Endothelial cell (in vitro differentiated cells): ENCODE data around the gene TBC1D12. TPM values are rescaled to one million over a fixed set of nuclear protein-coding genes. Genes with fewer than 3 reads are reported as not detected.
"Not testable (repeated sequence)": the region's sequence is repeated elsewhere in the genome, so short reads cannot be mapped to it uniquely, and the experiment has no call there.

Experiments
- DNase-seq: peaks from one replicate; pipeline ENCODE4 v3.0.0; 2021; ENCODE audit warnings: low spot score
- H3K27ac Mint-ChIP-seq: one replicate; pipeline ENCODE4 v1.8.0; 2021; ENCODE audit warnings: mixed read lengths, inconsistent platforms; ENCODE audit not compliant: unreplicated experiment
- H3K27me3 Mint-ChIP-seq: one replicate; pipeline ENCODE4 v1.8.0; 2021; ENCODE audit warnings: mild to moderate bottlenecking, moderate library complexity, mixed read lengths, inconsistent platforms; ENCODE audit not compliant: unreplicated experiment
- H3K36me3 Mint-ChIP-seq: one replicate; pipeline ENCODE4 v1.8.0; 2021; ENCODE audit warnings: mild to moderate bottlenecking, low read depth, mixed read lengths, inconsistent platforms; ENCODE audit not compliant: unreplicated experiment
- H3K4me1 Mint-ChIP-seq: one replicate; pipeline ENCODE4 v1.8.0; 2021; ENCODE audit warnings: mild to moderate bottlenecking, mixed read lengths, inconsistent platforms; ENCODE audit not compliant: unreplicated experiment
- H3K4me3 Mint-ChIP-seq: one replicate; pipeline ENCODE4 v1.8.0; 2021; ENCODE audit warnings: mild to moderate bottlenecking, mixed read lengths, inconsistent platforms; ENCODE audit not compliant: unreplicated experiment
- H3K9me3 Mint-ChIP-seq: one replicate; pipeline ENCODE4 v1.8.0; 2021; ENCODE audit warnings: mixed read lengths, inconsistent platforms; ENCODE audit not compliant: unreplicated experiment
- CTCF ChIP-seq: fragments of 200-600 bp; sonication (generic); IDR thresholded peaks from one replicate; pipeline ENCODE4 v1.5.0; 2021; ENCODE audit warnings: antibody characterized with exemption; ENCODE audit not compliant: unreplicated experiment
- total RNA-seq: library from RNA; stranded (reverse); fragmentation: NEBNext Ultra II Directional; extraction: Animal tissue kit (Norgen Biotek cat#: 25700); gene quantifications from one replicate; pipeline ENCODE4 v1.2.1, GENCODE V29; 2021; ENCODE audit not compliant: unreplicated experiment

TBC1D12 gene
- total RNA-seq, 1 donor from 2014 or later: 9.3 TPM

GRCh38 chr10:94546049-94546900 is 143.9 kb downstream of the TBC1D12 start:
- peaks cover 35% of the 10 kb centered on the region for H3K4me1 Mint-ChIP-seq
- DNase-seq: peak; percentile 22
- H3K27ac Mint-ChIP-seq: peak overlapping the region; percentile 90
- TF ChIP-seq CTCF: no peak
- H3K4me3 Mint-ChIP-seq: peak overlapping the region; percentile 99
- no peaks in the 10 kb centered on the region for H3K9me3 Mint-ChIP-seq
- peaks cover 5% of the 10 kb centered on the region for H3K36me3 Mint-ChIP-seq
- peaks cover 7% of the 10 kb centered on the region for H3K27me3 Mint-ChIP-seq

DNA sequence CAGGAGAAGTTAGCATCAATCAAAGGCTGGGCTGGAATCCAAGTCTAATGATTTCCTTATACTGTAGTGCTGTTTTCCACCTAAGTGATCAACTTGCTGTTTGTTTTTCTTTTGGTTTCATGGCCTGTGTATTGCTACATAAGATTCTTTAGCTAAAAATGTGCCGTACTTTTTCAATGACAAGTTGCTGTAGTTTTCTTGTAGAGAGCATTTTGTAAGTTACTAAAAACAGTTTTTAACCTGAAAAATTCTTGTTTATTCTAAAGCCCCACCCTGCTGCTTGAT is 144.5 kb downstream of the TBC1D12 start:
- peaks cover 7% of the 10 kb centered on the region for H3K27me3 Mint-ChIP-seq
- no peak for TF ChIP-seq CTCF
- H3K4me1 Mint-ChIP-seq: peaks cover 35% of the 10 kb centered on the region
- DNase-seq: no peak
- no peak overlapping the region for H3K27ac Mint-ChIP-seq
- H3K36me3 Mint-ChIP-seq: peaks cover 5% of the 10 kb centered on the region
- H3K4me3 Mint-ChIP-seq: peak overlapping the region; percentile 99
- no peaks in the 10 kb centered on the region for H3K9me3 Mint-ChIP-seq

GRCh38 chr10:94549221-94549620 is 146.9 kb downstream of the TBC1D12 start:
- H3K36me3 Mint-ChIP-seq: peaks cover 5% of the 10 kb centered on the region
- H3K27ac Mint-ChIP-seq: peak overlapping the region; percentile 3
- no peaks in the 10 kb centered on the region for H3K9me3 Mint-ChIP-seq
- no peak overlapping the region for H3K4me3 Mint-ChIP-seq
- peaks cover 29% of the 10 kb centered on the region for H3K4me1 Mint-ChIP-seq
- TF ChIP-seq CTCF: no peak
- peaks cover 7% of the 10 kb centered on the region for H3K27me3 Mint-ChIP-seq
- no peak for DNase-seq

DNA sequence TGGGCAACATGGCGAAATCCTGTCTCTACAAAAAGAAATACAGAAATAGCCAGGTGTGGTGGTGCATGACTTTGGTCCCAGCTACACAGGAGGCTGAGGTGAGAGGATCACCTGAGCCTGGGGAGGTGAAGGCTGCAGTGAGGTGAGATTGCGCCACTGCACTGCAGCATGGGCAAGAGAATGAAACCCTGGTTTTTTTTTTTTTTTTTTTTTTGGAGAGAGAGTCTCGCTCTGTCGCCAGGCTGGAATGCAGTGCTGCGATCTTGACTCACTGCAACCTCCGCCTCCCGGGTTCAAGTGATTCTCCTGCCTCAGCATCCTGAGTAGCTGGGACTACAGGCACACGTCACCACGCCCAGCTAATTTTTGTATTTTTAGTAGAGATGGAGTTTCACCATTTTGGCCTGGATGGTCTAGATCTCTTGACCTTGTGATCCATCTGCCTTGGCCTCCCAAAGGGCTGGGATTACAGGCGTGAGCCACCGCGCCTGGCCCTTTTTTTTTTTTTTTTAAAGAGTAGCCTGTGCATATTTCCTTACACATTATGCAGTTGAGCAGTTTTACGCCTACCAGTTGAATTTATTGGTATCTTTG is 165.5 kb downstream of the TBC1D12 start:
- H3K9me3 Mint-ChIP-seq, DNase-seq, H3K36me3 Mint-ChIP-seq, H3K27ac Mint-ChIP-seq, H3K4me3 Mint-ChIP-seq, H3K27me3 Mint-ChIP-seq, H3K4me1 Mint-ChIP-seq: not testable (repeated sequence)

- H3K9me3 Mint-ChIP-seq: no peaks in the 10 kb centered on the region
- H3K27me3 Mint-ChIP-seq: peaks cover 1% of the 10 kb centered on the region
- no peak overlapping the region for H3K4me3 Mint-ChIP-seq
- no peak for TF ChIP-seq CTCF
- no peak overlapping the region for H3K27ac Mint-ChIP-seq
- DNase-seq: no peak
- peaks cover 4% of the 10 kb centered on the region for H3K36me3 Mint-ChIP-seq
- no peaks in the 10 kb centered on the region for H3K4me1 Mint-ChIP-seq
Measured at GRCh38 chr10:94571081-94571480, 168.7 kb downstream of the TBC1D12 start.
